Transverse colon (tissue), 4 donors: ENCODE results near the gene TREM2.

Experiments used
- CTCF ChIP-seq, 5 experiments: fragments of 200-600 bp in 3 of 5; fragments of 450-650 bp in 2 of 5; sonication (generic) in 3 of 5; IDR thresholded peaks; 1 replicate in 2 of 5; 2 replicates in 3 of 5; pipeline ENCODE4 v1.5.1; 2016 to 2017; ENCODE audit warnings: antibody characterized with exemption in 5 of 5, inconsistent platforms in 3 of 5, mild to moderate bottlenecking in 2 of 5, moderate library complexity in 1 of 5
- POLR2A ChIP-seq: fragments of 450-650 bp; IDR thresholded peaks from one replicate; pipeline ENCODE4 v1.6.1; 2016; ENCODE audit warnings: antibody characterized with exemption, mild to moderate bottlenecking, moderate library complexity
- POLR2AphosphoS5 ChIP-seq, 3 donors: sonication (generic); formaldehyde crosslinking; IDR thresholded peaks; one replicate each; pipeline ENCODE4 v1.6.1; 2016; ENCODE audit warnings: antibody characterized with exemption in 3 of 3

DNA sequence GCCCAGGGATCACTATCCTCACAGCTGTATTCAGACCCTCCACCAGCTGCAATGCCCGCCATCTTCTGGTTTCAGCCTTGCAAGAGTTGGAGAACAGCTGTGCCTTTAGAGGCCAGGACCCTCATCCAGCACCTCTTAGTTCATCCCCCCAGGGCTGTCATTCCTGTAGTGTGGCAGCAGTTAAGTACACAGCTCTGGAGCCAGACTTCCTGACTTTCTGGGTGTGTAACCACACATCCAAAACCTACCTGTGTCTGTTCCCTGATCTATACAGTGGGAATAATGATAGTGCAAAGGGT, 452 bp upstream of the TREM2 start:
- TF ChIP-seq CTCF (IDR thresholded peaks at IDR 0.05) (no peak), POLR2A (no peak), POLR2AphosphoS5 (IDR thresholded peaks at IDR 0.05) (no peak)
